HG03097 (cell line): ENCODE measurements around the gene CNIH2.
"Not testable (repeated sequence)": the region's sequence is repeated elsewhere in the genome, so short reads cannot be mapped to it uniquely, and the experiment has no call there.

Experiments
- ATAC-seq: cut with Tn5 transposase; IDR thresholded peaks from one replicate; pipeline ENCODE4 v1.9.1; 2021; ENCODE audit not compliant: unreplicated experiment, low FRiP score

CNIH2 gene

GRCh38 chr11:66275396-66275795 lies 2.6 kb upstream of the CNIH2 start:
- ATAC-seq: no peak

GRCh38 chr11:66275984-66276612 lies 1.9 kb upstream of the CNIH2 start:
- no peak for ATAC-seq

- not testable (repeated sequence) for ATAC-seq
These were observed 1.4 kb upstream of the CNIH2 start for GRCh38 chr11:66276619-66277018.

GRCh38 chr11:66277064-66277463 lies 911 bp upstream of the CNIH2 start:
- not testable (repeated sequence) for ATAC-seq

- no peak for ATAC-seq
These were observed 552 bp downstream of the CNIH2 start for GRCh38 chr11:66278363-66279091.

- ATAC-seq: no peak
These were observed 1.2 kb downstream of the CNIH2 start for GRCh38 chr11:66279092-66279734.

GRCh38 chr11:66280428-66280827 lies 2.5 kb downstream of the CNIH2 start:
- ATAC-seq: no peak

- no peak for ATAC-seq
These were observed 3.0 kb downstream of the CNIH2 start for GRCh38 chr11:66281001-66281400.

GRCh38 chr11:66281776-66282467 lies 3.9 kb downstream of the CNIH2 start:
- no peak for ATAC-seq

- ATAC-seq: peak; percentile 61
These were observed 4.8 kb downstream of the CNIH2 start for GRCh38 chr11:66282468-66283455.

- no peak for ATAC-seq
These were observed 5.6 kb downstream of the CNIH2 start for GRCh38 chr11:66283461-66284105.

- no peak for ATAC-seq
These were observed 6.6 kb downstream of the CNIH2 start for GRCh38 chr11:66284526-66285078.

- no peak for ATAC-seq
These were observed 7.4 kb downstream of the CNIH2 start for GRCh38 chr11:66285250-66285947.

GRCh38 chr11:66286699-66287098 lies 8.7 kb downstream of the CNIH2 start:
- no peak for ATAC-seq

- no peak for ATAC-seq
These were observed 9.4 kb downstream of the CNIH2 start for GRCh38 chr11:66287211-66287888.

GRCh38 chr11:66287889-66288670 lies 10.1 kb downstream of the CNIH2 start:
- no peak for ATAC-seq
